Measurements from ENCODE around the gene GUCY1A2.

DNA sequence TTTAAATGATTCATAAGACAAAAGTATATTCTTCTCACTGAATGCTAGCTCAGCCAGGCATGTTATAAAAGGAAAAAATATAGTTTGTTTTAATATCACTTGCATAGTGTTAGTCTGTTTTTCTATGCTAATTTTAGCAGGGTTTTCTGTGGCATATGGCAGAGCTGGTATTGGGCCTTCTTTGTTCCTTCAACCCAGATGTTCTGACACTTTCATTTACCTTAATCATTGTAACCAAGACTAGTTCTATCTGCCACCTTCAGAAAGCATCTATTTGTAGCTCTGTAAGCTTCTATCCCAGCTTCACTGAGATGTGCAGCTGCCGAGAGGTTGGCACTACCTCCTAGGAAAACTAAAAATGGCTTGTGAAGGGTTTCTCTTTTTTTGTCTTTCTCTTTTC, 338.7 kb downstream of the GUCY1A2 start:
- TF ChIP-seq, protein P1, sequence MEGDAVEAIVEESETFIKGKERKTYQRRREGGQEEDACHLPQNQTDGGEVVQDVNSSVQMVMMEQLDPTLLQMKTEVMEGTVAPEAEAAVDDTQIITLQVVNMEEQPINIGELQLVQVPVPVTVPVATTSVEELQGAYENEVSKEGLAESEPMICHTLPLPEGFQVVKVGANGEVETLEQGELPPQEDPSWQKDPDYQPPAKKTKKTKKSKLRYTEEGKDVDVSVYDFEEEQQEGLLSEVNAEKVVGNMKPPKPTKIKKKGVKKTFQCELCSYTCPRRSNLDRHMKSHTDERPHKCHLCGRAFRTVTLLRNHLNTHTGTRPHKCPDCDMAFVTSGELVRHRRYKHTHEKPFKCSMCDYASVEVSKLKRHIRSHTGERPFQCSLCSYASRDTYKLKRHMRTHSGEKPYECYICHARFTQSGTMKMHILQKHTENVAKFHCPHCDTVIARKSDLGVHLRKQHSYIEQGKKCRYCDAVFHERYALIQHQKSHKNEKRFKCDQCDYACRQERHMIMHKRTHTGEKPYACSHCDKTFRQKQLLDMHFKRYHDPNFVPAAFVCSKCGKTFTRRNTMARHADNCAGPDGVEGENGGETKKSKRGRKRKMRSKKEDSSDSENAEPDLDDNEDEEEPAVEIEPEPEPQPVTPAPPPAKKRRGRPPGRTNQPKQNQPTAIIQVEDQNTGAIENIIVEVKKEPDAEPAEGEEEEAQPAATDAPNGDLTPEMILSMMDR (conservative IDR thresholded peaks at IDR 0.05; ENCODE audit: low read depth, low read length) = no peak
- no peak for TF ChIP-seq EZH2 (IDR thresholded peaks at IDR 0.05; ENCODE audit: low read length, unreplicated experiment)
